Endodermal cell (in vitro differentiated cells): ENCODE data around the gene KRTAP10-7. TPM values are rescaled to one million over a fixed set of nuclear protein-coding genes. Genes with fewer than 3 reads are reported as not detected.

Experiments used
- DNase-seq: peaks from one replicate; pipeline ENCODE4 v3.0.0-alpha.2; 2017
- H3K27ac ChIP-seq: 2 replicates; pipeline ENCODE4 v1.5.1; 2013; ENCODE audit warnings: mild to moderate bottlenecking, low read depth, low read length, moderate library complexity
- H3K27me3 ChIP-seq: 2 replicates; pipeline ENCODE4 v1.6.1; 2013; ENCODE audit warnings: mild to moderate bottlenecking, low read length, moderate library complexity; ENCODE audit not compliant: insufficient read depth, control insufficient read depth, poor library complexity, severe bottlenecking
- H3K36me3 ChIP-seq: 2 replicates; pipeline ENCODE4 v1.7.0; 2013; ENCODE audit warnings: mild to moderate bottlenecking, low read length, moderate library complexity; ENCODE audit not compliant: control insufficient read depth, insufficient read depth
- H3K4me1 ChIP-seq: one replicate; pipeline ENCODE4 v1.7.0; 2013; ENCODE audit warnings: low read length; ENCODE audit not compliant: control insufficient read depth, insufficient read depth
- H3K4me3 ChIP-seq: 2 replicates; pipeline ENCODE4 v1.5.1; 2013; ENCODE audit warnings: mild to moderate bottlenecking, low read length, moderate library complexity
- H3K9ac ChIP-seq: 2 replicates; pipeline ENCODE4 v1.6.1; 2013; ENCODE audit warnings: mild to moderate bottlenecking, low read length, moderate library complexity; ENCODE audit not compliant: poor library complexity, severe bottlenecking; ENCODE audit errors: extremely low read depth
- H3K9me3 ChIP-seq: 2 replicates; pipeline ENCODE4 v1.6.1; 2013; ENCODE audit warnings: mild to moderate bottlenecking, low read length, moderate library complexity; ENCODE audit not compliant: control insufficient read depth
- H3K27ac Mint-ChIP-seq: 2 replicates; pipeline ENCODE4 v1.8.0; 2020; ENCODE audit warnings: mixed read lengths
- H3K27me3 Mint-ChIP-seq: 2 replicates; pipeline ENCODE4 v1.8.0; 2021; ENCODE audit warnings: mild to moderate bottlenecking, mixed read lengths; ENCODE audit not compliant: insufficient read depth
- H3K36me3 Mint-ChIP-seq: 2 replicates; pipeline ENCODE4 v1.8.0; 2020; ENCODE audit warnings: low read depth, mixed read lengths
- H3K4me1 Mint-ChIP-seq: 2 replicates; pipeline ENCODE4 v1.8.0; 2020; ENCODE audit warnings: mixed read lengths
- H3K4me3 Mint-ChIP-seq: 2 replicates; pipeline ENCODE4 v1.8.0; 2020; ENCODE audit warnings: mild to moderate bottlenecking, moderate library complexity, mixed read lengths
- H3K9me3 Mint-ChIP-seq: 2 replicates; pipeline ENCODE4 v1.8.0; 2020; ENCODE audit warnings: mild to moderate bottlenecking, mixed read lengths
- WGBS, 2 experiments: methylation state at CpG; one replicate each; pipeline versions ENCODE4 v1.1.5 to v1.1.7; 2013; ENCODE audit warnings: missing lambda C conversion rate in 2 of 2, mixed read lengths in 1 of 2; ENCODE audit not compliant: insufficient coverage in 1 of 2, insufficient read length in 1 of 2; 5-methylcytosine and 5-hydroxymethylcytosine counted together
- total RNA-seq, 2 donors: library from RNA; stranded (reverse); fragmentation: NEBNext Ultra II Directional in 1 of 2; extraction: Animal tissue kit (Norgen Biotek cat#: 25700) in 1 of 2; gene quantifications; 2 replicates in 1 of 2; 3 replicates in 1 of 2; pipeline ENCODE4 v1.2.1, GENCODE V29; 2021
- TF ChIP-seq, protein P1 (sequence below): fragments of 200-600 bp; sonication (generic); conservative IDR thresholded peaks from 2 replicates; pipeline ENCODE4 v1.5.0; 2021; ENCODE audit warnings: antibody characterized with exemption, mild to moderate bottlenecking

The KRTAP10-7 gene
- total RNA-seq, 2 donors from 2014 or later, result not detected

DNA sequence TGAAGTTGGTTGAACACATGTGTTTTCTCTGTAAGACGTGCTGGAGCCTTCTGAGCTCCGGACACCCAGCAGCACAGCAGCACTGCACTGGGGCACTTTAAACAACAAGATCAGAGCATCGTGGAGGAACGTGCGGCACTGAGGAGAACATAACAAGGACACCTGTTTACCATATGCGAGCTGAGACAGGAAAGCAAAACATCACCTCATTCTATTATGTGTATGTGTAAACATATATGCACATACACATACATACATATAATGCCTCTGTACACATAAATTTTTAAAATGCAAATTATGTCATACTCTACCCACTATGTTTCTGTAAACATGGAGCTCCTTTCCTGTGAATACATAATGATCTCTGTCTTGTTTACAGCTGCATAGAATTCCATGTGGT is 4.9 kb upstream of the KRTAP10-7 start:
- Histone ChIP-seq H3K27me3 (no peaks in the 10 kb centered on the region), H3K27ac (no peak overlapping the region), H3K4me3 (no peak overlapping the region), H3K9ac (no peak overlapping the region), H3K36me3 (no peaks in the 10 kb centered on the region), H3K9me3 (peaks cover 13% of the 10 kb centered on the region), H3K4me1 (no peaks in the 10 kb centered on the region)
- H3K9me3 Mint-ChIP-seq, result no peaks in the 10 kb centered on the region
- no peak overlapping the region for H3K4me3 Mint-ChIP-seq
- TF ChIP-seq, protein P1, sequence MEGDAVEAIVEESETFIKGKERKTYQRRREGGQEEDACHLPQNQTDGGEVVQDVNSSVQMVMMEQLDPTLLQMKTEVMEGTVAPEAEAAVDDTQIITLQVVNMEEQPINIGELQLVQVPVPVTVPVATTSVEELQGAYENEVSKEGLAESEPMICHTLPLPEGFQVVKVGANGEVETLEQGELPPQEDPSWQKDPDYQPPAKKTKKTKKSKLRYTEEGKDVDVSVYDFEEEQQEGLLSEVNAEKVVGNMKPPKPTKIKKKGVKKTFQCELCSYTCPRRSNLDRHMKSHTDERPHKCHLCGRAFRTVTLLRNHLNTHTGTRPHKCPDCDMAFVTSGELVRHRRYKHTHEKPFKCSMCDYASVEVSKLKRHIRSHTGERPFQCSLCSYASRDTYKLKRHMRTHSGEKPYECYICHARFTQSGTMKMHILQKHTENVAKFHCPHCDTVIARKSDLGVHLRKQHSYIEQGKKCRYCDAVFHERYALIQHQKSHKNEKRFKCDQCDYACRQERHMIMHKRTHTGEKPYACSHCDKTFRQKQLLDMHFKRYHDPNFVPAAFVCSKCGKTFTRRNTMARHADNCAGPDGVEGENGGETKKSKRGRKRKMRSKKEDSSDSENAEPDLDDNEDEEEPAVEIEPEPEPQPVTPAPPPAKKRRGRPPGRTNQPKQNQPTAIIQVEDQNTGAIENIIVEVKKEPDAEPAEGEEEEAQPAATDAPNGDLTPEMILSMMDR, result no peak
- no peaks in the 10 kb centered on the region for H3K36me3 Mint-ChIP-seq
- DNase-seq, result no peak
- 96 to 100% methylated on average over 2 to 6 of the region's 6 CpGs for WGBS, 2 experiments
- no peak overlapping the region for H3K27ac Mint-ChIP-seq
- H3K27me3 Mint-ChIP-seq, result no peaks in the 10 kb centered on the region
- peaks cover 18% of the 10 kb centered on the region for H3K4me1 Mint-ChIP-seq

DNA sequence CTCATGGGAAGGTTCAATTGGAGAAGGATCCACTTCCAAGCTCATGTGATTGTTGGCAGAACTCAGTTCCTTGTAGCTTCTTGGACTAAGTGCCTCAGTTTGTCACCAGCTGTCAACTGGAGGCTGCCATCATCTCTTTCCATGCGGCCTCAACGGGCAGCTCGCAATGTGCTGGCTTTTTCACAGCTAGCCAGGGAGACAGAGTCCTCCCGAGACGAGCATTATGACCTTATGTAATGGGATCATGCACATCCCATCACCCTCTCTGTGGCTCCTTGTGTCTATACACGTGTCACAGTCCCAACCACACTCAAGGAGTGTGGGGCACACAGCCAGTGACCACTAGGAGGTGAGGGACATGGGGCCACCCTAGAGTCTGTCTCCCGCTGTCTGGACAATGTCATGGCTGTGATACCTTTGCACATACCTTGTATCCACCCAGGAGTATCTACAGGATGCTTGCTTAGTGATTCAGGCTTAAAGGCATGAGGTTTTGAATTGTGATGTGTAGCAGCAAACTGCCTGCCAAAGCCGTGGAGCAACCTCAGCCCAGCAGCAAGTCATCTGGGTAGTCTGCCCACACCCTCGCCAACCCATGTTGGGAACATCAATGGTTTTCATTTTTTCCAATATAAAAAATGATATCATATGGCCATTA is 4.2 kb upstream of the KRTAP10-7 start:
- Mint-ChIP-seq H3K36me3 (no peaks in the 10 kb centered on the region), H3K27ac (no peak overlapping the region), H3K9me3 (no peaks in the 10 kb centered on the region), H3K27me3 (no peaks in the 10 kb centered on the region), H3K4me1 (peaks cover 18% of the 10 kb centered on the region), H3K4me3 (no peak overlapping the region)
- no peaks in the 10 kb centered on the region for H3K4me1 ChIP-seq
- DNase-seq, result no peak
- no peaks in the 10 kb centered on the region for H3K27me3 ChIP-seq
- H3K27ac ChIP-seq, result no peak overlapping the region
- TF ChIP-seq, protein P1, result no peak
- H3K4me3 ChIP-seq, result no peak overlapping the region
- 92% methylated on average over 7 to 9 of the region's 9 CpGs for WGBS, 2 experiments
- no peak overlapping the region for H3K9ac ChIP-seq
- H3K36me3 ChIP-seq, result no peaks in the 10 kb centered on the region
- H3K9me3 ChIP-seq, result peaks cover 13% of the 10 kb centered on the region

DNA sequence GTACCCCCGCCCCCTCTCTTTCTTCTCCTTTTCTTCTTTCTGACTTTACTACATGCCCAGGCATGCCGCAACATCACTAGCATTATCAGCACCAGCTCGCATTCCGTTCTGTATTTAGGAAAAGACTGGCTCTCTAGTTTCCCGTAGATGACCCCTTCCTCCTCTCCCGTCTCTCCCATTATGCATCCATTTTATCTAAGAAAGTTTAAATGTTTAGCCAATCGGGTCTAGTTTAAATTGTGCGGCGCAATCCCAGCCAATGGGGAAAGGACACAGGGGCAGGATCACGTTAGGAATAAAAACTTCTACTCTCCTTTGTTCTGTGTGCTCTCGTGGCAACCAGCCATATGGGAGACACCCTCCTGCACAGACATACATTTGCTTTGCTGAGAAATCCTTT is 2.3 kb upstream of the KRTAP10-7 start:
- Histone ChIP-seq H3K36me3 (no peaks in the 10 kb centered on the region), H3K4me1 (no peaks in the 10 kb centered on the region), H3K9ac (no peak overlapping the region), H3K27ac (peak overlapping the region; percentile 40), H3K9me3 (peaks cover 13% of the 10 kb centered on the region), H3K4me3 (no peak overlapping the region), H3K27me3 (no peaks in the 10 kb centered on the region)
- TF ChIP-seq, protein P1, result no peak
- peak; percentile 56 for DNase-seq
- Mint-ChIP-seq H3K36me3 (no peaks in the 10 kb centered on the region), H3K27ac (no peak overlapping the region), H3K4me3 (no peak overlapping the region), H3K9me3 (no peaks in the 10 kb centered on the region), H3K27me3 (no peaks in the 10 kb centered on the region), H3K4me1 (peaks cover 18% of the 10 kb centered on the region)
- WGBS, 2 experiments, result 74 to 82% methylated on average over 8 to 11 of the region's 11 CpGs
